Endothelial cell (in vitro differentiated cells): Measurements from ENCODE around the gene MRAP2. TPM values are rescaled to one million over a fixed set of nuclear protein-coding genes. Genes with fewer than 3 reads are reported as not detected.

ENCODE experiments used
- DNase-seq: peaks from one replicate; pipeline ENCODE4 v3.0.0; 2021; ENCODE audit warnings: low spot score
- H3K27ac Mint-ChIP-seq: one replicate; pipeline ENCODE4 v1.8.0; 2021; ENCODE audit warnings: mixed read lengths, inconsistent platforms; ENCODE audit not compliant: unreplicated experiment
- H3K27me3 Mint-ChIP-seq: one replicate; pipeline ENCODE4 v1.8.0; 2021; ENCODE audit warnings: mild to moderate bottlenecking, moderate library complexity, mixed read lengths, inconsistent platforms; ENCODE audit not compliant: unreplicated experiment
- H3K36me3 Mint-ChIP-seq: one replicate; pipeline ENCODE4 v1.8.0; 2021; ENCODE audit warnings: mild to moderate bottlenecking, low read depth, mixed read lengths, inconsistent platforms; ENCODE audit not compliant: unreplicated experiment
- H3K4me1 Mint-ChIP-seq: one replicate; pipeline ENCODE4 v1.8.0; 2021; ENCODE audit warnings: mild to moderate bottlenecking, mixed read lengths, inconsistent platforms; ENCODE audit not compliant: unreplicated experiment
- H3K4me3 Mint-ChIP-seq: one replicate; pipeline ENCODE4 v1.8.0; 2021; ENCODE audit warnings: mild to moderate bottlenecking, mixed read lengths, inconsistent platforms; ENCODE audit not compliant: unreplicated experiment
- H3K9me3 Mint-ChIP-seq: one replicate; pipeline ENCODE4 v1.8.0; 2021; ENCODE audit warnings: mixed read lengths, inconsistent platforms; ENCODE audit not compliant: unreplicated experiment
- long read RNA-seq: library from polyadenylated mRNA; unstranded; transcript quantifications from one replicate; pipeline ENCODE4 v2.0.0, GENCODE V29; 2020; ENCODE audit not compliant: unreplicated experiment
- total RNA-seq: library from RNA; stranded (reverse); fragmentation: NEBNext Ultra II Directional; extraction: Animal tissue kit (Norgen Biotek cat#: 25700); gene quantifications from one replicate; pipeline ENCODE4 v1.2.1, GENCODE V29; 2021; ENCODE audit not compliant: unreplicated experiment
- TF ChIP-seq, protein P1 (sequence below): fragments of 200-600 bp; sonication (generic); IDR thresholded peaks from one replicate; pipeline ENCODE4 v1.5.0; 2021; ENCODE audit warnings: antibody characterized with exemption; ENCODE audit not compliant: unreplicated experiment

The MRAP2 gene, protein sequence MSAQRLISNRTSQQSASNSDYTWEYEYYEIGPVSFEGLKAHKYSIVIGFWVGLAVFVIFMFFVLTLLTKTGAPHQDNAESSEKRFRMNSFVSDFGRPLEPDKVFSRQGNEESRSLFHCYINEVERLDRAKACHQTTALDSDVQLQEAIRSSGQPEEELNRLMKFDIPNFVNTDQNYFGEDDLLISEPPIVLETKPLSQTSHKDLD
- total RNA-seq = 5.1 TPM
- long read RNA-seq, transcript MRAP2-201 (4 exons, 2,153 nt) = major isoform, 9 of 10 reads
- long read RNA-seq, partial matches to known transcripts = 0 of 10 reads
- long read RNA-seq, other reads (novel, unspliced or antisense) = 1 of 10 reads

DNA sequence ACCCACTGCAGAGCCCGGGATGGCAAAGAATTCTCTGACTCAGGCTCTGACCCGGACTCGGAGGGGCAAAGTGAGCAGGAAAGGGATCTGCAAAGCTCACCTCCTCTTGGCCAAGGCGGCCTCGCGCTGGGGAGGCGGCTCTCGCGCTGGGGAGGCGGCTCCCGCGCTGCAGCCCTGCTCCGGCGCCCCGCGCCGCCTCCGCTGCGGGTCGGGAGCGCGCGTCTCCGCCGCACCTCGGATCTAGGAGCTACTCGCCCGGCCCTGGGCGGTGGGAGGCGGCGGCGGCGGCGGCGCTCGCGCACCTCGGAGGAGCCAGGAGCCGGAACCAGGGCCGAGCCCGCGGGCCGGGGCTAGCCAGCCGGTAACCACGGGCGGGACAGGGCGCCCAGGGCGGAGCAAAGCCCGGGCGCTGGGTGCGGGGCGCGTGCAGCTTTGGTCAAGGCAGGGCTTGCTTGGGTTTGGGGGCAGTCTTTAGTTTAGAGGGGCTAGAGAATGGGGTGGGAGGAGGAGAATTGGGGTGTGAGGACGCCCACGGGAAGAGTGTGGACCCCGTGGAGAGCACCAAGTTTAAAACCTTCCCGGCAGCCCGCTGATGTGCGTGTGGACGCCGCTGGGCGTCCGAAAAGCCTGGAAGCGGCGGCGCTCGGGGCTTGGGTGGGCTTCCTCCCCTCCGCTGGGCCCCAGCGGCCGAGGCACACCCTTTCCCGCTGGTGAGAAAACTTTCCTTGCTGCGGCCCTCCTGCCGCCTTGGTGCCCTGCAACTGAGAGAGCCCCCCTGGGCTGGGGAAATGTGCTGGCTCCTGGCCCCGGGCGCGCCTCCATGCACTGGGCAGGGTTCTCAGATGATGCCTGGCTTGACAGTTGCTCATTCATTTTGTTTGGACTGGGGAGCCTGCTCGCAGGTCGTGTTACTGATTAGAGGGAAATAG, at the start of gene MRAP2:
Gene MRAP2, plus strand, starts transcription at position 250 of the 929 bp plus-strand sequence. CDS start 21,547 bp downstream, outside the sequence.
- Mint-ChIP-seq H3K36me3 (peaks cover 4% of the 10 kb centered on the region), H3K27ac (no peak within 1 kb of the TSS), H3K9me3 (peaks cover 5% of the 10 kb centered on the region), H3K4me1 (peaks cover 14% of the 10 kb centered on the region), H3K27me3 (peaks cover 2% of the 10 kb centered on the region), H3K4me3 (peak within 1 kb of the TSS; percentile 85)
- TF ChIP-seq, protein P1, sequence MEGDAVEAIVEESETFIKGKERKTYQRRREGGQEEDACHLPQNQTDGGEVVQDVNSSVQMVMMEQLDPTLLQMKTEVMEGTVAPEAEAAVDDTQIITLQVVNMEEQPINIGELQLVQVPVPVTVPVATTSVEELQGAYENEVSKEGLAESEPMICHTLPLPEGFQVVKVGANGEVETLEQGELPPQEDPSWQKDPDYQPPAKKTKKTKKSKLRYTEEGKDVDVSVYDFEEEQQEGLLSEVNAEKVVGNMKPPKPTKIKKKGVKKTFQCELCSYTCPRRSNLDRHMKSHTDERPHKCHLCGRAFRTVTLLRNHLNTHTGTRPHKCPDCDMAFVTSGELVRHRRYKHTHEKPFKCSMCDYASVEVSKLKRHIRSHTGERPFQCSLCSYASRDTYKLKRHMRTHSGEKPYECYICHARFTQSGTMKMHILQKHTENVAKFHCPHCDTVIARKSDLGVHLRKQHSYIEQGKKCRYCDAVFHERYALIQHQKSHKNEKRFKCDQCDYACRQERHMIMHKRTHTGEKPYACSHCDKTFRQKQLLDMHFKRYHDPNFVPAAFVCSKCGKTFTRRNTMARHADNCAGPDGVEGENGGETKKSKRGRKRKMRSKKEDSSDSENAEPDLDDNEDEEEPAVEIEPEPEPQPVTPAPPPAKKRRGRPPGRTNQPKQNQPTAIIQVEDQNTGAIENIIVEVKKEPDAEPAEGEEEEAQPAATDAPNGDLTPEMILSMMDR = no peak
- DNase-seq = peak; percentile 51

DNA sequence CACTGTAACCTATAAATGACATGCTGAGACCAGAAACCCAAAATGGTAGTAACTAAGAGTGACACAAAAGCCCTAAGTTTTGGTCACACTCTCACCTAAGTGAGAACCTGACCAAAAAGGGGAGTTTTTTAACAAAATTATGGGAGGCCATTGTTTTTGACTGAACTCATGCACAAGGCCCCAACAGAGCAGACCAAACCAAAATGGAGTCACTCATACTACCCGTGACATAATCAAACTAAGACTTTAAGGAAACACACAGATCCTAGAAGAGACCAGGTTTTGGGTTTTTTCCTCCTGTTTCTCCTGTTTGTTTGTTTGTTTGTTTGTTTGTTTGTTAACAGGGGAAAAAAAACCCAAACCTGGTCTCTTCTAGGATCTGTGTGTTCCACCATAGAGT, 49.2 kb upstream of the MRAP2 start:
- H3K4me1 Mint-ChIP-seq = no peaks in the 10 kb centered on the region
- DNase-seq = no peak

DNA sequence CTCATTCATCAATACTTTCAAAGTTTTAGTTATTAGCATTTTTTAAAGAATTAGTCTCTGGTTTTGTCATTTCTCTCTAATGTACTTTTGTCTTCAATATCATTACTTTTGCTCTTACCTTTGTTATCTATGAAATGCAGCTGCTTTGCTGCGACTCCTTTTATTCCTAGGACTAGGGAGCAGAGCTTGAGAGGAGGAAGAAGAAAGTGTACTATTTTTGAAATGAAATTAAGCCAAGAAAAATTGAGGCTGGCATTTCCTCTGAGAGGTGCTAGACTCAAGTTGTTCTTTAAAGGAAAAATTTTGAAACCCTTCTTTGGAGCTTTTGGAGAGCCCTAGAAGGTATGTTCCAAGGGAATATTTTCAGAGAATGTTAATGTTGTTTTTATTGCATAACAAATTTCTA, 48.3 kb upstream of the MRAP2 start:
- no peak overlapping the region for H3K27ac Mint-ChIP-seq
- no peaks in the 10 kb centered on the region for H3K27me3 Mint-ChIP-seq
- H3K4me3 Mint-ChIP-seq = no peak overlapping the region
- no peaks in the 10 kb centered on the region for H3K36me3 Mint-ChIP-seq
- no peak for DNase-seq
- TF ChIP-seq, protein P1 = no peak
- no peaks in the 10 kb centered on the region for H3K9me3 Mint-ChIP-seq
- no peaks in the 10 kb centered on the region for H3K4me1 Mint-ChIP-seq

More for the DNA sequence above, 49.2 kb upstream of the MRAP2 start:
- Mint-ChIP-seq H3K36me3 (no peaks in the 10 kb centered on the region), H3K27me3 (no peaks in the 10 kb centered on the region), H3K27ac (no peak overlapping the region), H3K9me3 (no peaks in the 10 kb centered on the region), H3K4me3 (no peak overlapping the region)
- TF ChIP-seq, protein P1 = no peak

DNA sequence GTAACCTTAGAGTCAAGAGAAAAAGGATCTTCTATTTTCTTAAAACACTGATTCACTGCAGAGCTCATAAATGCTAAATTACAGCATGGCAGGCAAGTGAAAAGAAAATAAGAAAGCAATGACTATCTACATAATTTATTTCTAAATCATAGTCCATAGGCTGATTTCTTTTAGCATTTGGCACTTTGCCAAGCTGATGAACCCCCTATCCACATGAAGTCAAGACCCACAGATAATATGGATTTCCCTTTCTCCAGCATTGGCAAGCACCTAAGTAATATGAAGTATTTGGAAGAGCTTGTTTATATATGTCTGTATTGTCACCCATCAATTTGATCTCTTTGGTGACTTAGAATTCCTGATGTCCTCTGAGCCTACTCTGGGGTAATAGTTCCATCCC, 47.9 kb upstream of the MRAP2 start:
- H3K9me3 Mint-ChIP-seq = no peaks in the 10 kb centered on the region
- H3K4me1 Mint-ChIP-seq = no peaks in the 10 kb centered on the region
- H3K36me3 Mint-ChIP-seq = no peaks in the 10 kb centered on the region

More for the DNA sequence above, 47.9 kb upstream of the MRAP2 start:
- Mint-ChIP-seq H3K27ac (no peak overlapping the region), H3K4me3 (no peak overlapping the region), H3K27me3 (no peaks in the 10 kb centered on the region)
- DNase-seq = no peak
- TF ChIP-seq, protein P1 = no peak
